Left renal cortex interstitium (tissue), 4 donors: ENCODE data around the gene SLC39A10. TPM values are rescaled to one million over a fixed set of nuclear protein-coding genes. Genes with fewer than 3 reads are reported as not detected.
A peak's percentile ranks its signal among the peaks of the same experiment; 100 is the strongest.
"Not testable (repeated sequence)": the region's sequence is repeated elsewhere in the genome, so short reads cannot be mapped to it uniquely, and the experiment has no call there.

Experiments
- DNase-seq, 4 donors: peaks; one replicate each; pipeline ENCODE4 v3.0.0-alpha.2; 2013; ENCODE audit warnings: low read depth in 4 of 4, low spot score in 2 of 4, missing footprints in 1 of 4
- polyA plus RNA-seq, 4 donors: library from polyadenylated mRNA; unstranded; fragments of 120-200 nt; gene quantifications; one replicate each; pipeline ENCODE4 v1.2.1, GENCODE V29; 2013; ENCODE audit not compliant: insufficient read length in 4 of 4

The SLC39A10 gene
- polyA plus RNA-seq, 4 donors = 72.4 to 98.2 (median 81.9) TPM

DNA sequence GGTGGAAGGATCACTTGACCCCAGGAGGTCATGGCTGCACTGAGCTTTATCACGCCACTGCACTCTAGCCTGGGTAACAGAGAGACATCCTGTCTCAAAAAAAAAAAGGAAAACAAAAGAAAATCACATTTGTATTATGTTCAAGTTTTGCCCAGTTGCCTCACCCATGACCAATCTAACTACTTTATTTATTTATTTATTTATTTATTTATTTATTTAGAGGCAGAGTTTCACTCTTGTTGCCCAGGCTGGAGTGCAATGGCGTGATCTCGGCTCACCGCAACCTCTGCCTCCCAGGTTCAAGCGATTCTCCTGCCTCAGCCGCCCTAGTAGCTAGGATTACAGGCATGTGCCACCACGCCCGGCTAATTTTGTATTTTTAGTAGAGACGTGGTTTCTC, 12.3 kb upstream of the SLC39A10 start:
- not testable (repeated sequence) for DNase-seq

DNA sequence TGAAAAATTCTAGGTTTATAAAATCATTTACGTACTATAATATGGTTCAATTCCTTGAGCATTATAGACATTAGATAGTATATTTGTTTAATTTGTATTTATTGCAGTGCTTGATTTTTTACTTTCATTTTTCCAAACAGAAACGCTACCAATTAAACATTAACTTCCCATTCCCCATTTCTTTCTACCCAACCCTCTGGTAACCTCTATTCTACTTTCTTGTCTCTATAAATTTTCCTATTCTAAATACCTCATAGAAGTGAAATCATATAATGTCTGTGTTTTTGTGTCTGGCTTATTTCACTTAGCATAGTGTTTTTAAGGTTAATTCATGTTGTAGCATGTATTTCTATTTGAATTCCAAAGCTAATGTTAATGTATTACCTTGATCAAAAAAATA, 11.6 kb upstream of the SLC39A10 start:
- DNase-seq = no peak

DNA sequence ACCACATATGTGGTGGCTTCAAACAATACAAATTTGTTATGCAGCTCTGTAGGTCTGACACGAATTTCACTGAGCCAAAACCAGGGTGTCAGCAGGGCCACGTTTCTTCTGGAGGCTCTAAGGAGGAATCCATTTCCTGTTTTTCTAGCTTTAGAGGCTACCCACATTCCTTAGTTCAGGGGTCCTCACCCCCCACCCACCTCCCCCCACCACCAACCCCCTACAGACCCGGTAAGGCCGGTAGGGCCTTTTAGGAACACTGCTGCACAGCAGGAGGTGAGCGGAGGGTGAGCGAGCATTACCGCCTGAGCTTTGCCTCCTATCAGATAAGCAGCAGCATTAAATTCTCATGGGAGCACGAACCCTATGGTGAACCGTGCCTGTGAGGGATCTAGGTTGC, 10.6 kb upstream of the SLC39A10 start:
- DNase-seq = no peak

DNA sequence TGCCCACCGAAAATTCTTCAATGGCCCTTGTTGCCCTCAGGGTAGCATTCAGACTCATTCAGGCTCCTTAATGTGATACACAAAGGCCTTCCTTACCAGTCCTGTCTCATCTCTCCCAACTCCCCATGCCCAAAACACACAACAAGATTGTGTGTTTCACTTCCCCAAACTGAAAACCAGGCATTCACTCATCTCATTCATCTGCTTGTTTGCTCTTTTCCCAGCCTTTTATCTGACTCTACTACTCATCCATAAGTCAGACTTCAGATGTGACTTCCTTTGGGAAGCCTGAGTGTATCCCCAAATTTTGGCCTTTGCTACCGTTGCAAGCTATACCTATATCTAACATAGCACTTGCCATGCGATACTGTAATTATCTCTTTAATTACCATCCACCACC, 9.7 kb upstream of the SLC39A10 start:
- no peak for DNase-seq

DNA sequence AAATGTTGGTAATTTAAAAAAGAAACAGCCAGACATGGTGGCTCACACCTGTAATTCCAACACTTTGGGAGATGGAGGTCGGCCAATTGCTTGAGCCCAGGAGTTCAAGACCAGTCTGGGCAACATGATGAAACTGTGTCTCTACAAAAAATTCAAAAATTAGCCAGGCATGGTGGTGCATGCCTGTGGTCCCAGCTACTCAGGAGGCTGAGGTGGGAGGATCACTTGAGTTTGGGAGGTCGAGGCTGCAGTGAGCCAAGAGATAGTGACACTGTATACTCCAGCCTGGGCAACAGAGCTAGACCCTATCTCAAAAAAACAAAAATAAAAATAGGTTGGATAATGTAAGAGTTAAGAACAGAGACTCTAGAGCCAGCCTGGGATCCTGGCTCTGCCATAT, 8.7 kb upstream of the SLC39A10 start:
- not testable (repeated sequence) for DNase-seq

DNA sequence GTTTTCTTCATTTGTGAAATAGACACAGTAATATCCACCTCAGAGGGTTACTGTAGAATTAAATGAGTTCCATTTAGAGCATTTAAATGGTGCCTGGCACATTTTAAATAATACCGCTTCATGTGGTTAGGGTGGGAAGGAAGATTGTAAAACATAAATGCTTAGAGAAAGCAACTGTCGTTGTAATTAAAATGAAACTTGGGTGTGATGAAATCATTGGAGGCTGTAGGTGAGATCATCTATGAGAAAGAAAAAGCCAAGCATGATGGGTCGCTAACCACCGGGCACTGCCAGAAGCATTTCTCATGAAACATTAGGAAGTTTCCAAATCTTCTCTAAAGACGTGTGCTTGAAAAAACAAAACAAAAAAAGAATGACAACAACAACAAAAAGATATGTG, 8.2 kb upstream of the SLC39A10 start:
- no peak for DNase-seq

DNA sequence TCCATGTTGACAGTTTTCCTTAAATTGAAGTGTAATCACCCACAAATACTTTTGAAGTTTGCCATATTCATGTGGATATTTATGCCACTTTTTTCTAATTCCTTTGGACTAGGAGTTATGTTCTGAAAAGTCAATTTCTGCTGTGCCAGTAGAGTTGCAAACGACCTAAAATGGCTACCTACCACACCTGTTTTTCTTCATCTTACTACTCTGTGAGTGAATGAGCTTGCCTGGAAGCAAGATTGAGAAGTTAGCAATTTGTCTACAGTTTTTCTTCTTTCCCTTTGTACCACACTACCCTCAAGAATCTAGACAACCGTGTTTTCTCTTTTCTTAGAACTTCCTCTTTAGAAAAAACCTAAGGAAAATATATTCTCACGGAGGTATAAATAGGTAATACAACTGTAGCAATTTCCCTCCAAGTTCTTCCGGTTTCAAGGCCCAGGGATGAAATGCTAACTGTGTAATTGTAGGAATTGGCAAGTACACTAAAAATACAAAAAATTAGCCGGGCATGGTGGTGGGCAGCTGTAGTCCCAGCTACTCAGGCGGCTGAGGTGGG, 7.3 kb upstream of the SLC39A10 start:
- DNase-seq = no peak

DNA sequence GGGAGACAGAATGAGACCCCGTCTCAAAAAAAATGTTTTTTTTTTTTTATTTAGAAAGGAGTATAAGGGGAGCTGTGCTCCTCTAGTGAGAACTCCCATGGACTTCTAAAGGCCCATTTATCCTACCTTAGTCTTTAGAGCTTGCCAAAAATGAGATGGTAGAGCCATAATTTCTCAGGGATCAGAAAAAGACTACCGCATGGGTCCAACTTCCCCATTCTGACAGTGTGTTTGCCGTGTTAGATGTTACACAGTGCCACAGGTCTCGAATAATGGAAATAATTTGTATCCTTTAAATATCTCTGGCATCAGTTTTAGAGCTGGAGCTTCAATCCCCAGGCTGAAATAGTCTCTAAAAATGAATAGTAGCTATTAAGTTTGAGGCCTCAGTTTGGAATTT, 6.0 kb upstream of the SLC39A10 start:
- DNase-seq = no peak

DNA sequence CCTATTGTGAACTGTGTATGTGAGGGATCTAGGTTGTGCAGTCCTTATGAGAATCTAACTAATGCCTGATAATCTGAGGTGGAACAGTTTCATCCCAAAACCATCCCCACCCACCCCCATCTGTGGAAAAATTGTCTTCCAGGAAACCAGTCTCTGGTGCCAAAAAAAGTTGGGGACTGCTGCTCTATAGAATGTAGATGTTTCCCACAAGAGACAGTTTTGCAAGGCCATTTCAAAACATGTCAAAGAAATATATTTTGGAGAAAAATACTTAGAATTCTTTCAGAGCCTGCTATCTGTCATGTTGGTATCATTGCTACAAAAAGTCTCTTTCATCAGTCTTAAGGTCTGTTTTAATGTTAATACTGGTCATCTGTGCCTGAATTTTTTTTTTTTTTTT, 4.1 kb upstream of the SLC39A10 start:
- no peak for DNase-seq

DNA sequence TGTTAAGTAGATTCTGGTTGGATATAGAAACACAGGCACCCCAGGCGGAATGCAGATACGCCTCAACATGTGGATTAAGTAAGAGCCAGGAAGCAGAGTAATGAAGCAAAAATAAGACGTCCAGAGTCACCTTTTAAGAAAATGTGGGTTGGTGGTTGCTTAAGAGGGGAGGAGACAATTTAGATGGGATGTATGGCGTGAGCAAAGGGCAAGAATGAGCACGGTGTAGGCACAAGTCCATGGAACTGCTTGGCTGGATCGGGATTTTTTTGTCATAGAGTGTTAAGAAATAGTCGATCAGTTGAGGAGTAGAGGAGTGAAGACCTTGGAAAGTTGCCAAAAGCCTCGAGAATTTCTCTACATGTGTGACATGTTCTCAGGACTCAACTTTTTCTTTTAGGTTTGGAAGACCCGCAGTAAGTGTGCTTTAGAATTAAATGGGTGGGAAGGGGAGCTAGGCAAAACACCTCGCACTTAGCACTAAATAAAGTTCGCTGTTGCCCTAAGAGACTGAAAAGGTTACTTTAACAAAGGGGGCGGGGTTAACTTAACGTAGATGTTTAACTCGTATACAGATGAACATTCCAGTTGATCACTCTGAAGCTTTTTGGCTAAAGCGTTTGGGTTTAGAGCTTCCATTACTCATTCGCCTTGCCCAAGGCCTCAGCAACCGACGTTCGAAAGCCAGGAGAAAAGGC, 716 bp upstream of the SLC39A10 start:
- DNase-seq = no peak

DNA sequence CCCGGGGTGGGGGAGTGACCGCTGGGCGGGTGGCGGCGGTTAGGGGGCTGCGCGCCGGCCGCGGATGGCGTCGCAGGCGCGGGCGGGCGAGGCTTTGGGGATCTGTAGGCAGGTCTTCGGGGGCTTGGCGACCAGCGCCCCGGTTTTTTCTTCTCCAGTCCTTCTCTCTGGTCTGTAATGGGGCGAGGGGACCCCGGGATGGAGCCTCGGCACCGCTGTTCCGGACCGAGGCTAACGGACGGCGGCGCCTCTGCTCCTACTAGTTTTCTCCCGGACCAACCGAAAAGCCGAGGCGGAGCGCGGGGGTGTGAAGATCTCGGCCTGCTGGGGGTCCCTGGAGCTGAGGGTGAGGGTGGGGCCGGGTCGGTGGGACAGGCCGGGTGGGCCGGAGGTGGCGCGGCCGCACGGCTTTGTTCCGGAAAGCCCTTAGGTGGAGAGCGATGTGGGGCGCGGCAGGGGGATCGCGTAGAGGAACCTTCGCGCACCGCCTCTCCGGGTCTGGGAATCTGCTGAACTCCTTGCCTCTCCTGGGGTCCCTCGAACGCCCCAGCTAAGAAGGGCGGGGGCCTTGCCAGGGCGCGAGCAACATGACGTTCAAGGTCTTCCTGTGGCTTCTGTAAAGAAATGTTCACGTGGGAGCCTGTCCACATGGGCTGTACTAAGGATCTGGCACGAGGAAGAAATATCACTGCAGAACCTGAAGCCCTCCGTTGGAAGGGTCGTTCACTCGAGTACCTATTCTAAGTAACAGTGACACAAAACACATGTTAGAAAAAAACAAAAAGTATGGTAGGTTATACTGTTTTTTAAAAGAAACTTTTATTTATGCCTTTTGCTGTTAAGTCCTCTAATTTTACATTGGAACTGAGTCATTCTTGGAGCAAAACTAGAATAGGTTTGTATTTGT, 861 bp downstream of the SLC39A10 start:
- DNase-seq = peak; percentile 56 to 74 (median 63)

DNA sequence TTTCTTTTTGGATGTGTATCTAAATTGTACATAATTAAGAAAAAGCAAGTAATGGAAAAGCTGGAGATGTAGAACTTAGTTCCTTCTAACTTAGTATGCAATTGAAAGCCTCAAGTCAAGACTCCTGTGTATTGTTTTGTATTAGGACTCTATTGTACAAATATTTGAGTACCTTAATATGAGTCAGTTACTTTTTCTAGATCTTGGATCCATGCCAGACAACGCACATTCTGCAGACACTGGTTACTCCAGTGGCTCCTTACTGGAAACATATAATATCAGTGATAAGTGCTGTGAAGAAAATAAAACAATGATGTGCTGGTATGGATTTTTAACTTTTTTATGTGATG, 1.5 kb downstream of the SLC39A10 start:
- peak in 1 of 4 donors; percentile 25 for DNase-seq

DNA sequence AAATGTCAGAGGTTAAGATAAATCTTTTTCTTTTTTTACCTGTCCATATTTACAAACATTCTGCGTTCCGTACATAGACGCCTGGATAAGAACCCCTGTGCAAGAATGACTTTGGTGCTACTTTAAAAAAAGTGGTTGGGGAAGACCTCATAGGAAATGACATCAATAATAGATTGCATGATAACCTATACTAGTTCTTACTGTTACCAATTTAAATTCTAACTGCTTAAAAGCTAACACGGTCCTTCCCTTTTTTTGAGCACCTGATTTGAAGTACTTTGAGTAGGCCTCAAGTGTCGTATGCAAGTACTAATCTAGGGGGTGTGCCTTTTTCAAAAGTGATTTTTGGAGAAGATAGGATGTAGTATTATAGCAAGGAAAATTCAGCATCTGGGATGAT, 2.1 kb downstream of the SLC39A10 start:
- DNase-seq = no peak

DNA sequence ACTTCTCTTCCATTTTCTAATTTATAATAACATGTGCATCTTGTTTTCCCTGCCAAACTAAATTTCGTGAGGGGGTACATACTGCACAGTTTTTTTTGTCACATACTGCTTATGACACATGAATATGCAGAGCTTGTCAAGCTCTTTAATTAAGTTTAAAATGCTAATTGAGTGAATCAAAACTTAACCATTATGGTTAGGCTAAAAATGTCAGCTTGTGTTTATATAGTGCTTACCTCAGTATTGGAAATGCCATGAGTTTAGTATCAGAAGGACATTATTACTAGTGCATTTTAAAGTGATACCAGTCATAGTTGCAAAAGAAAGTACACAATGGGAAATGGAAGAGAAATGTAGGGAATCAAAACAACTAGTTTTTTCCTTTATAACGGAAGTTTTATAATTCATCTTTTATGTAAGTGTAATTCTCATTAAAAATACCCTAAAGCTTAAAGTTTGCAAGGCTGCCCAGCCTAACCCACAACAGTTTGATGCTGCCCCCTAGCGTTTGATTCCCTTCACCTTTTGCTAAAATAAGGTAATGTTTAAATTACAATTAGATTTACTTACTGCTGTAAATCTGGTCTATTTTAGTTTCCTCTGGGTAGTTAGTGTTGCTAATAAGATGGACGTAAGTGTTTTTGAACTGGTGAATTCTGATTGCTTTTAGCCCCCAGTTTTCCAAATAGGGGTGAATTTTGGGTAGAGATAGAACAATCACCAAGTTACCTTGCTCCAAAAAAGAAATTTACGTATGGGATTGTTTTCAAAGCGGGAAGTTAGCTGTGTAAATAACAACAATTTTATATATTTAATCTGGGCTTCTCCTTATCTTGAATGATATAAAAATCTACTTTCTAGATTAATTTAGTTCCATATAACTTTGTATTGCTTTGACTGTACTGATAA, 3.2 kb downstream of the SLC39A10 start:
- DNase-seq = peak; percentile 41 to 72 (median 54)

DNA sequence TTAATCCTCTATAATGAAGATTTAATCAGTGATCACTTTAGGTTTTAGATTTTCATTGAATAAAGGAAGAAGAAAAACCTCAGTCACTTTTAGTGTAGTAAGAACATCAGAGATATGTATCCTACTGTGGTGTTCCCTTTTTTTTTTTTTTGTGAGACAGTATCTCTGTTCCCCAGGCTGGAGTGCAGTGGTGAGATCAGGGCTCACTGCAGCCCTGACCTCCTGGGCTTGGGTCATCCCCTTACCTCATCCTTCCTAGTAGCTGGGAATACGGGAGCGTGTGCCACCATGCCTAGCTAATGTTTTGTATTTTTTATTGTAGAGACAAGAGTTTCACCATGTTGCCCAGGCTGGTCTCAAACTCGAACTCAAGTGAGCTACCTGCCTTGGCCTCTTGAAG, 5.1 kb downstream of the SLC39A10 start:
- DNase-seq = no peak

DNA sequence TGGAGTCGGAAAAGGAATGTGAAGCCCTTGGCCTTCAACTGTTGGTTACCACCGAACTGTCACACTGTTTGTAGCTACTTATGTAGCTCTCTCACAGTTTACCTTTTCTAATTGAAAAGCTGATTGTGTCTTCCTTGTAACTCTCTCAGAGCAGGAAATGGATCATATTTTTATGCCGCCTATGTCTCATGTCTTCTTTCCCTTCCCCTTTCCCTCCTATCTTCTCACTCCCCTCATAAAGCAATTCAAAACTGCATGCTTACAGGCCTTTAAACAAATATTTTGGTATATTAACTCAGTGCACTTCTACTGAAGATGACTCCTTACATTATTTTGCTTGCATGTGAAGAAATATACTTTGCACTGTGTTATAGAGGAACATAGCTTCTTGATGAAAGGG, 6.0 kb downstream of the SLC39A10 start:
- DNase-seq = no peak

DNA sequence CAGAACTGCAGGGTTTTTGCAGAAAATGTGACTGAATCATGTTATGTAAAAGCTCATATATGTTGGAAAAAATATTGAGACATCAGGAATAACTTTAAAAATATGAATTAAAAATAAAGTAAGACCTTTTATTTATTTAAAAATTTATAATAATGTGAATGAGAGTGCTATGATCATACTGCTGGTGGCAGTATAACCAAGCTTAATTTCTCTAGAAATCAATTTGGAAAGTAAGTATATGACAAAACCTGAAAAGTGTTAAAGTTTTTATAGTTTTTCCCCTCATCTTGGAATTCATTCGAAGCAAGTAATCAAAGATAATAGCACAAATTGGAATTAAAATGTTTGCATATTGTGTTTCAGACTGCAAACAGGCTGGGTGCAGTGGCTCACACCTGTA, 7.5 kb downstream of the SLC39A10 start:
- DNase-seq = no peak

DNA sequence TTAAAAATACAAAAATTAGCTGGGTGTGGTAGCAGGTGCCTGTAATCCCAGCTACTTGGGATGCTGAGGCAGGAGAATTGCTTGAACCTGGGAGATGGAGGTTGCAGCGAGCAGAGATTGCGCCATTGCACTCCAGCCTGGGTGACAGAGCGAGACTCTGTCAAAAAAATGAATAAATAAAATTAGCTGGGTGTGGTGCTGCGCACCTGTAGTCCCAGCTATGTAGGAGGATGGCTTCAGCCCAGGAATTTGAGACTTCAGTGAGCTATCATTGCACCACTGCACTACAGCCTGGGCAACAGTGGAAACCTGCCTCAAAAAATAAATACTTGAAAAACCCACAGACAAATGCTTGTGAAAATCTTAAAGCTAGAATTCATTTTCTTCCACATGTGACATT, 8.1 kb downstream of the SLC39A10 start:
- DNase-seq = not testable (repeated sequence)

DNA sequence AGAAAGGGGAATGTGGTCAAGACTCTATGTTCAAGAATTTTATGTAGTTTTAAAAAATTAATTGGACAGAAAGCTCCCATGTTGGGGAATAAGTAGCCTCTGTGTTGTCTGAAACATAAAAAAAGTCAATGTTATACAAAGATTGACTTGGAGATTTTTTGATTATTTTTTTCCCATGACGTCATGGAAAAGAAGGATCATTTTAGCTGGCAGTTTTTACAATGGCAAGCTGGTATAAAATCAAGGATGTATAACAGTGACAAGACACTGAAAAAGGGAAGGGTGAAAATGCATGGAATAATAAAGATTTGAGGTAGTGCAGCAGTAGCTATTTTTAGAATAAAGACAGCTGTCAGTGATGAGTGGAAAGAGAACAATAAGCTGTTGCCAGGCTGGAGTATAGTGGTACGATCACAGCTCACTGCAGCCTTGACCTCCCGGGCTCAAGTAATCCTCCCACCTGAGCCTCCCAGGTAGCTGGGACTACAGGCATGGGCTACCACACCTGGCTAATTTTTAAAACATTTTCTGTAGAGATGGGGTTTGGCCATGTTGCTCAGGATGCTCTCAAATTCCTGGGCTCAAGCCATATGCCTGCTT, 9.2 kb downstream of the SLC39A10 start:
- no peak for DNase-seq

DNA sequence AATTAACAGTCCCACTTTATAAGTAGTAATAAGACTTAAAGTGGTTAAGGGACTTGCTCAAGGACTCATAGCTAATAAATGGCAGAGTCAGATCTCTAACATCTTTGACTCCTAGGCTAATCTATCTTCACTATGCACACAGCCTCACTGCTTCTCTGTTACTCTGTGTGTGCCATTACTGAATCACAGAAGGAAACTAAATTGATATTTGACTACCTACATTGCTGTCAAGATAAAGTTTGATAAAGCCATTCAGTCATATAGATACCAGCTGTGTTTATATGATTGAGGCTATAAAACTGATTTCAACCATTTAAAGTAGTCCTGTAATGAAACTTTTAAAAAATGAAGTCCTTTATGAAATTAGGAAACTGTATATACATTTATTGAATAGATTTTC, 10.9 kb downstream of the SLC39A10 start:
- DNase-seq = no peak
